Measurements from ENCODE around the gene FRAT1. TPM values are rescaled to one million over a fixed set of nuclear protein-coding genes. Genes with fewer than 3 reads are reported as not detected.
A peak's percentile ranks its signal among the peaks of the same experiment; 100 is the strongest.

The FRAT1 gene
- polyA plus RNA-seq, 4 donors, result 3.8 to 6.1 (median 5.4) TPM

DNA sequence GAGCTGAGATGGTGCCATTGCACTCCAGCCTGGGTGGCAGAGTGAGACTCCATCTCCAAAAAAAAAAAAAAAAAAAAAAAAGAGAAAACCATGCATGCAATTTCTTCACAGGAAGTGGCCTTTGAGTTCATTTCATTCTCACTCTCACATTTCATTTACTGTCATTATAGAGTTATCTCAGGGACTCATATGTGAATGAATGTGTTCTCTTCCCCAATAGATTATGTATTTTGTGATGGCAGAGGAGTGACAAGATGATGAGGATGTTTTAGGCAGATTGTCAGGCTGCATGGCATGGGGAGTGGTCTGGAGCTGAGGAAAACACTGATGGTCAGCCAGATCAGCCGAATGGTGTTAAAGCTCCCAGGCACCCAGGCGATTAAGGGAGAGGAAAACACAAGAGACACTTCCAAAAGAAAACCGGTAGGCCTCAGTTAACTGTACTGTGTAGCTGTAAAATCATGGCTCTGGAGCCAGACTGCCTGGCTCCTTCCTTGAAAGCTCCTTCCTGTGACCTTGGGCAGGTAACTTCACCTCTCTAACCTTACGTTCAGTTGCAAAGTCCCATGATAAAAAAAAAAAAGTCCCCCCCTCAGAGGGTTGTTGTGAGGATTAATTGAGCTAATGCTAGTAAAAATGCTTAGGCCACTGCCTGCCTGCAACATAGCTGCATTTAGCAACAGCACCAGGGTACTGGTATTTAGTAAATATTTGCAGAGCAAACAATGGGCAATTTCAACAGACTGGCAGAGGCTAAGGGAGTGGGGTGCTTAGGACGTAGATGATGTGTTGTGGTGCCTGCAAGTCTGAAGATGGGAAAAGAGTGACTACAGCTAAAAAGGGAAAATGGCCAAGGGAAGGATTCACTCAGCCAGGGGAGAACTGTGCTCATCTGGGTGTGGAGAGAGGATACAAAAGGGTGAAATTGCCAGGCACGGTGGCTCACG lies 8.6 kb downstream of the FRAT1 start:
- H3K4me1 ChIP-seq (ENCODE audit: control insufficient read depth in 3 of 3, insufficient read depth in 2 of 3, low read depth in 1 of 3, low read length in 2 of 3), result peaks cover 5 to 44% (median 5%) of the 10 kb centered on the region in 3 donors
- WGBS, 3 donors, result 16 to 66% (median 33%) methylated on average over 7 of the region's 7 CpGs

DNA sequence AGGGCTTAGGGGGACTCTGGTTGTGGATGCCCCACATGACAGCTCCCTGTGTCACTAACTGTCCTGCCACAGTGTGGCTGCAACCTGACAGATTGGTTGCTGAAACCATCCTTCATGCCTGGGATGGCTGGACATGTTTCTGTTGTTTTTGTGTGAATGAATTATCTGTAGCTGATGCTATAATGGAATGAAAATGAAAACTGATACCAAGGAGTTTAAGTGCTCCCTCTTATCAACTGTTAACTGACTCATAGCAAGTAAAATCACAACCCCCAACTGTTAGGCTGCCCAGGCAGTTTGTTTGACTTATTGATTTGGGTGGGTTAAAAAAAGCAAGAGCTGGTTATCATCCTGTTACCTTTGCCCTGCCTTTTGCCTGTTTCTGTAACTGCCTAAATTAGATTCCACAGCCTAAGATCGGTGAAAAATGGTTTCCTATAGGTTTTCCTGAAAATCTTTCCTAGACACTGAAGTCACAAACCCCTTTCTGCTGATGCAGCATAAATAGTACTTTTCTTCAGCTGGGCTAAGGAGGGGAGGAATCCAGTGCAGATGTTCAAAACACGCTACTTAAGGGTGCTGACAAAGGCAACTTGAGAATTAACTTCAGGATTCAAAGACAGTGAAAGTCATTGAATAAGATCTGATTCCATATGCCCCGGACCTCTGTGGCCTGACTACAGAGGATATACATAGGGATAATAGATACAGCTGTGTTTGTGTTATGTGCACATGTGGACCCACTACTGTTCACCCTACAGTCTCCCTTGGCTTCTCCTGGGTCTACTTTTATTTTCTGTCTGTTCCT lies 9.8 kb downstream of the FRAT1 start:
- WGBS, 3 donors, result 15 to 60% (median 29%) methylated on average over 3 of the region's 3 CpGs
- peaks cover 0 to 18% (median 0%) of the 10 kb centered on the region in 3 donors for H3K36me3 ChIP-seq (ENCODE audit: control insufficient read depth in 3 of 3, insufficient read depth in 2 of 3, low read depth in 1 of 3, low read length in 3 of 3)
- H3K4me3 ChIP-seq (ENCODE audit: low read depth in 1 of 3, low read length in 3 of 3), result no peak overlapping the region
- FAIRE-seq (no peak), DNase-seq (peak; percentile 51 to 90)
- peaks cover 5 to 44% (median 5%) of the 10 kb centered on the region in 3 donors for H3K4me1 ChIP-seq (ENCODE audit: control insufficient read depth in 3 of 3, insufficient read depth in 2 of 3, low read depth in 1 of 3, low read length in 2 of 3)
- H3K9me3 ChIP-seq (ENCODE audit: control insufficient read depth in 2 of 2, insufficient read depth in 1 of 2, low read depth in 1 of 2, low read length in 1 of 2), result no peaks in the 10 kb centered on the region
- no peaks in the 10 kb centered on the region for H3K27me3 ChIP-seq (ENCODE audit: control insufficient read depth in 3 of 3, insufficient read depth in 3 of 3, low read length in 3 of 3)
- H3K27ac ChIP-seq (ENCODE audit: low read depth in 1 of 3, low read length in 2 of 3), result peak overlapping the region; percentile 37 to 71 (median 46)

More for the DNA sequence above, 8.6 kb downstream of the FRAT1 start:
- no peak overlapping the region for H3K4me3 ChIP-seq (ENCODE audit: low read depth in 1 of 3, low read length in 3 of 3)
- H3K9me3 ChIP-seq (ENCODE audit: control insufficient read depth in 2 of 2, insufficient read depth in 1 of 2, low read depth in 1 of 2, low read length in 1 of 2), result no peaks in the 10 kb centered on the region
- DNase-seq (peak; percentile 31 to 56), FAIRE-seq (no peak)
- H3K27me3 ChIP-seq (ENCODE audit: control insufficient read depth in 3 of 3, insufficient read depth in 3 of 3, low read length in 3 of 3), result no peaks in the 10 kb centered on the region
- H3K36me3 ChIP-seq (ENCODE audit: control insufficient read depth in 3 of 3, insufficient read depth in 2 of 3, low read depth in 1 of 3, low read length in 3 of 3), result peaks cover 0 to 18% (median 0%) of the 10 kb centered on the region in 3 donors
- peak overlapping the region; percentile 5 to 47 (median 34) for H3K27ac ChIP-seq (ENCODE audit: low read depth in 1 of 3, low read length in 2 of 3)

DNA sequence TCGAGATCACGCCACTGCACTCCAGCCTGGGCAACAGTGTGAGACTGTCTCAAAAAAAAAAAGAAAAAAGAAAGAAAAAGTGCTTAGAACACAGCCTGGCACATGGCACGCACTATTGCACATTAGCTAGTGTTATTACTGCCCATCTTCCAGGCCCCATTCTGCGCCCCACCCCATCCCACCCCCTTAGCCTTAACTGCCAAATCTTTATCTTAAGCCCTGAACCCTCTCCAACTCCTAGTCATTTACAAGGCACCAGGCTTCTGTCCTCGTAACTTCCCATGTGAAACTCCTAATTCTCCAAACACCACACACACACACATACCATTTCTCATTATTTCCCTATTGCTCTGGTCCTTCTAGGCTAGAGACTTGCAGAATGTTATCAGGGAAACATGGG lies 10.7 kb downstream of the FRAT1 start:
- H3K4me3 ChIP-seq (ENCODE audit: low read depth in 1 of 3, low read length in 3 of 3), result no peak overlapping the region
- FAIRE-seq, result no peak
- peak; percentile 18 to 21 for DNase-seq
- no peaks in the 10 kb centered on the region for H3K9me3 ChIP-seq (ENCODE audit: control insufficient read depth in 2 of 2, insufficient read depth in 1 of 2, low read depth in 1 of 2, low read length in 1 of 2)
- peaks cover 5 to 44% (median 5%) of the 10 kb centered on the region in 3 donors for H3K4me1 ChIP-seq (ENCODE audit: control insufficient read depth in 3 of 3, insufficient read depth in 2 of 3, low read depth in 1 of 3, low read length in 2 of 3)
- H3K27ac ChIP-seq (ENCODE audit: low read depth in 1 of 3, low read length in 2 of 3), result peak overlapping the region in 2 of 3 donors; percentile 46 to 51
- peaks cover 0 to 18% (median 0%) of the 10 kb centered on the region in 3 donors for H3K36me3 ChIP-seq (ENCODE audit: control insufficient read depth in 3 of 3, insufficient read depth in 2 of 3, low read depth in 1 of 3, low read length in 3 of 3)
- WGBS, 3 donors, result 30 to 63% (median 39%) methylated on average over 5 of the region's 5 CpGs
- no peaks in the 10 kb centered on the region for H3K27me3 ChIP-seq (ENCODE audit: control insufficient read depth in 3 of 3, insufficient read depth in 3 of 3, low read length in 3 of 3)

DNA sequence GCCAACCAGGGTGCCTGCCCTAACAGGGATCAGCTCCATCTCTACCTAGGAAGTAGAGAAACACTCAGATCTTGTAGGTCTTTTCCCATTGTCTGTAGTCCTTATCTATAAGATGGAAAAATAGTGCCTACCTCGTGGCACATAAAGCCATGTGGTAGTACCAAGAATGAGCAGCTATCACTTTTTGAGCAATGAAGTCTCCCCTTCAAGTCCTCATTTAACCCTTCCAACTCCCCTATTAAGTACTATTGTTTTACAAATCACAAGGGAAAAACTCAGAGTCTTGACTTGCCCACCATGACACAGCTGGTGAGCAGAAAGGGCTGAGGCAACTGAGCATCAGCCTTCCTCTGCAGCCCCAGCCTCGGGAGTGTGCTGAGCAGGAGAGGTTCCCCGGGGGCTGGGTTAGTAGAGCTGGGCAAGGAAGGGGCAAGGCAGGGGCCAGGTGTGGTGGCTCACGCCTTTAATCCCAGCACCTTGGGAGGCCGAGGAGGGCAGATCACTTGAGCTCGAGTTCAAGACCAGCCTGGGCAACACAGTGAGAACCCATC lies 12.2 kb downstream of the FRAT1 start:
- Histone ChIP-seq H3K9me3 (ENCODE audit: control insufficient read depth in 2 of 2, insufficient read depth in 1 of 2, low read depth in 1 of 2, low read length in 1 of 2) (no peaks in the 10 kb centered on the region), H3K27ac (ENCODE audit: low read depth in 1 of 3, low read length in 2 of 3) (peak overlapping the region in 1 of 3 donors; percentile 81), H3K27me3 (ENCODE audit: control insufficient read depth in 3 of 3, insufficient read depth in 3 of 3, low read length in 3 of 3) (peaks cover 0 to 5% (median 0%) of the 10 kb centered on the region in 3 donors), H3K4me3 (ENCODE audit: low read depth in 1 of 3, low read length in 3 of 3) (peak overlapping the region in 2 of 3 donors; percentile 82 to 98), H3K36me3 (ENCODE audit: control insufficient read depth in 3 of 3, insufficient read depth in 2 of 3, low read depth in 1 of 3, low read length in 3 of 3) (peaks cover 0 to 18% (median 0%) of the 10 kb centered on the region in 3 donors), H3K4me1 (ENCODE audit: control insufficient read depth in 3 of 3, insufficient read depth in 2 of 3, low read depth in 1 of 3, low read length in 2 of 3) (peaks cover 5 to 44% (median 5%) of the 10 kb centered on the region in 3 donors)
- DNase-seq (peak in 1 of 2 donors; percentile 17), FAIRE-seq (no peak)
- 31 to 55% (median 36%) methylated on average over 6 of the region's 6 CpGs for WGBS, 3 donors

DNA sequence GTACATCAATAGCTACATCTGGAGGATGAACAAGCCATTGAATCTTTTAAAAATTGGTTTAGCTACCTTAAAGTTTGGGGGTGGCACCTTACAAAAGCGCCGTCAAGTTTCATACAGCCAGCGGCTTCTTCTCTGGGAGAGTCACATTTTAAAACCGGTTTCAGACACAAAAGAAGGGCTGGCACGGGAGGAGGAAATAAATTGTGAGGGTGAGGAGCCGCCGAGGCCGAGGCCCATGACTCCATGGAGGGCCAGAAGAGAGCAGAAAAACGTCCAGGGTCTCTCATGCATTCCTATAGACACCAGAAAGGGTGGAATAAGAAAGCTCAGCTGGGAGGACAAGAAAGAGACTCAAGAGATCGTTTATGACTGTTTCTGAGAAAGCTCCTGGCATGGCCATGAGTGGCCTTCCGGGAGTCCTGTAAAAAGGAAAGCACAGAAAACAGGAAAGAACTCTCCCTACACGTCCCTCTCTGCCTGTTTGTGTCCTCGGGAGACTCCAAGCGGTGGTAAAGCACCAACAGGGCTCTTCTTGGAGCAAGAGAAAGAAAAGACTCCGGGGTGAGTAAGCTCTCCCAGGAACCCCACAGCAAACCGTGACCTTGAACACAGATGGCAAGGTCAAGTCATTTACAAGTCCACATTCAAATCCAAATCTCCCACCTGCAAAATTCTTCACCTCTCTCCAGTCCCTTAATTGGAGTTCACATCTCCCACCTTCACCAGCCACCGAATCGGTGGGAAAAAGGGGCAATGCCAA lies 13.7 kb downstream of the FRAT1 start:
- Histone ChIP-seq H3K4me1 (ENCODE audit: control insufficient read depth in 3 of 3, insufficient read depth in 2 of 3, low read depth in 1 of 3, low read length in 2 of 3) (peaks cover 1 to 35% (median 5%) of the 10 kb centered on the region in 3 donors), H3K9me3 (ENCODE audit: control insufficient read depth in 2 of 2, insufficient read depth in 1 of 2, low read depth in 1 of 2, low read length in 1 of 2) (no peaks in the 10 kb centered on the region), H3K4me3 (ENCODE audit: low read depth in 1 of 3, low read length in 3 of 3) (peak overlapping the region; percentile 81 to 98 (median 82)), H3K27me3 (ENCODE audit: control insufficient read depth in 3 of 3, insufficient read depth in 3 of 3, low read length in 3 of 3) (peaks cover 0 to 5% (median 0%) of the 10 kb centered on the region in 3 donors), H3K27ac (ENCODE audit: low read depth in 1 of 3, low read length in 2 of 3) (peak overlapping the region; percentile 81 to 96 (median 85)), H3K36me3 (ENCODE audit: control insufficient read depth in 3 of 3, insufficient read depth in 2 of 3, low read depth in 1 of 3, low read length in 3 of 3) (peaks cover 0 to 18% (median 0%) of the 10 kb centered on the region in 3 donors)
- FAIRE-seq (no peak), DNase-seq (peak; percentile 85 to 86)
- 6 to 18% (median 15%) methylated on average over 18 of the region's 18 CpGs for WGBS, 3 donors

DNA sequence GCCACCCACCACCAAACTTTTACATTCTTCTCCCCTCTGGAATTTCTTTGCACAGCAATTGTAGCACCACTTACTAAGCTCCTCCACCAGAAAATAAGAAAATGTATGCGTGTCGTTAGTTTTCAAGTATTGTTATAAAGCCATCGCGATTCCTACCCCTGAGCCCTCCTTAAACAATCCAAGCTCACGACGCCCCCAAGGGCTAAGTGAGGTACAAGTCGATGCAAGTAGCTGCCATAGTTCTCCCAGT lies 14.2 kb downstream of the FRAT1 start:
- no peak for FAIRE-seq
- no peak for DNase-seq

DNA sequence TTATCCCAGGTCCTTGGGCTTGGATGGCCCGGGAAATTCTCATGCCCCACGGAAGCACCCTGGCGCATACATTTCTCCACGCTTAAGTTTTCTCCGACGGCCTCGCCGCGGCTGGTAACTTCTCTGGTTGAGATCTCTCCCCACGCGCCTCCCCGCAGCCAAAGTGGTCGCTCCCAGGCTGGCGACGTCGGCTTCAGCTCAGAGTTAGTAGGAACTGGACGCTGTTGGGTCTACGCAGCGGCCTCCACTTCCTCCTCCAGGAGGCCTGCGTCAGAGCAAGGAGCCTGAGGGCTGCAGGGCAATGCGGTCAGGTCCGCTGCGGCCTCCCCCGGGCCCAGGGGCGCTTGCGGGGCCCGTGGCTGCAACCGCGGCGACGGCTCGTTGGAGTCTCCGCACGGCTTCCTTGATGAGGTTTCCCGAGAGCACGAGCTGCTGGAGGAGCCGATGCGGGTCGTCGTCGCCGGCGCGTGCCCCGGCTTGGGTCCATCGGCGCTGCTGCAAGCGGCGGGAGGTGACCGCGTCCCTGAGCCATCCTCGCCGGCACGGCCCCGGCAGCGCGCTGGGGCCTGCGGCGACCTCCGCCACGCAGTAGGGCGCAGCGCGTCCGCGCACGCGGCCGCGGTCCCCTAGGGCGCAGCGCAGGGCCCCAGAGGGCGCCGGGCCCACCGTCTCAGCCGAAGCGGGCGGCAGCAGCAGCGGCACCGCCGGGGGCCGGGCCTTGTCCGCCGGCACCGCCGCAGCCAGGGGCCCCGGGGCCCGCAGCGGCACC lies 14.7 kb downstream of the FRAT1 start:
- H3K4me1 ChIP-seq (ENCODE audit: control insufficient read depth in 3 of 3, insufficient read depth in 2 of 3, low read depth in 1 of 3, low read length in 2 of 3), result peaks cover 0 to 25% (median 5%) of the 10 kb centered on the region in 3 donors
- WGBS, 3 donors, result 1% methylated on average over 37 to 89 of the region's 89 CpGs

More for the DNA sequence above, 14.2 kb downstream of the FRAT1 start:
- WGBS, 3 donors, result 4 to 6% (median 5%) methylated on average over 7 of the region's 7 CpGs
- H3K4me1 ChIP-seq (ENCODE audit: control insufficient read depth in 3 of 3, insufficient read depth in 2 of 3, low read depth in 1 of 3, low read length in 2 of 3), result peaks cover 0 to 30% (median 5%) of the 10 kb centered on the region in 3 donors
- H3K27ac ChIP-seq (ENCODE audit: low read depth in 1 of 3, low read length in 2 of 3), result peak overlapping the region; percentile 81 to 96 (median 85)
- peaks cover 0 to 18% (median 0%) of the 10 kb centered on the region in 3 donors for H3K36me3 ChIP-seq (ENCODE audit: control insufficient read depth in 3 of 3, insufficient read depth in 2 of 3, low read depth in 1 of 3, low read length in 3 of 3)
- H3K27me3 ChIP-seq (ENCODE audit: control insufficient read depth in 3 of 3, insufficient read depth in 3 of 3, low read length in 3 of 3), result peaks cover 0 to 5% (median 0%) of the 10 kb centered on the region in 3 donors
- H3K9me3 ChIP-seq (ENCODE audit: control insufficient read depth in 2 of 2, insufficient read depth in 1 of 2, low read depth in 1 of 2, low read length in 1 of 2), result no peaks in the 10 kb centered on the region
- peak overlapping the region; percentile 81 to 98 (median 82) for H3K4me3 ChIP-seq (ENCODE audit: low read depth in 1 of 3, low read length in 3 of 3)

More for the DNA sequence above, 14.7 kb downstream of the FRAT1 start:
- DNase-seq, result peak; percentile 65 to 77
- FAIRE-seq, result no peak
- H3K27ac ChIP-seq (ENCODE audit: low read depth in 1 of 3, low read length in 2 of 3), result peak overlapping the region; percentile 85 to 96 (median 86)
- peaks cover 0 to 16% (median 0%) of the 10 kb centered on the region in 3 donors for H3K36me3 ChIP-seq (ENCODE audit: control insufficient read depth in 3 of 3, insufficient read depth in 2 of 3, low read depth in 1 of 3, low read length in 3 of 3)
- H3K9me3 ChIP-seq (ENCODE audit: control insufficient read depth in 2 of 2, insufficient read depth in 1 of 2, low read depth in 1 of 2, low read length in 1 of 2), result no peaks in the 10 kb centered on the region
- H3K27me3 ChIP-seq (ENCODE audit: control insufficient read depth in 3 of 3, insufficient read depth in 3 of 3, low read length in 3 of 3), result peaks cover 0 to 5% (median 0%) of the 10 kb centered on the region in 3 donors
- peak overlapping the region; percentile 81 to 98 (median 82) for H3K4me3 ChIP-seq (ENCODE audit: low read depth in 1 of 3, low read length in 3 of 3)

Measured in small intestine (tissue), 7 donors.